ENCODE data around the gene TANC1. TPM values are rescaled to one million over a fixed set of nuclear protein-coding genes. Genes with fewer than 3 reads are reported as not detected.

Gene TANC1
- total and polyA plus RNA-seq, 7 donors = 3.6 to 74.5 (median 47.0) TPM

GRCh38 chr2:158969715-158970240 is 1.3 kb downstream of the TANC1 start:
- Histone ChIP-seq H3K4me3 (peak overlapping the region; percentile 65 to 82 (median 76)), H3K36me3 (no peaks in the 10 kb centered on the region), H3K9me3 (no peaks in the 10 kb centered on the region), H3K27me3 (no peaks in the 10 kb centered on the region), H3K4me1 (peaks cover 0 to 52% (median 43%) of the 10 kb centered on the region in 4 donors), H3K27ac (peak overlapping the region; percentile 89 to 96 (median 92))
- 0 to 1% methylated on average over 25 of the region's 25 CpGs for WGBS, 2 donors
- intact Hi-C loops (cut with DNase I) = loop anchor here (2.0 to 10.0 kb wide), 5 partner anchors 15 to 743 kb away; partner anchors contain the start of genes BAZ2B and MARCHF7
- TF ChIP-seq POLR2AphosphoS5 (IDR thresholded peaks at IDR 0.05) (peak in 3 of 4 donors; percentile 5 to 13 (median 10)), EP300 (IDR thresholded peaks at IDR 0.05) (no peak)
- DNase-seq = peak; percentile 70

- peak overlapping the region; percentile 65 to 82 (median 76) for H3K4me3 ChIP-seq
- peak overlapping the region; percentile 89 to 96 (median 92) for H3K27ac ChIP-seq
- DNase-seq = no peak
- intact Hi-C loops (cut with DNase I) = no loop called here
- WGBS, 2 donors = 6 to 34% methylated on average over 3 of the region's 3 CpGs
- H3K27me3 ChIP-seq = no peaks in the 10 kb centered on the region
- H3K4me1 ChIP-seq = peaks cover 0 to 52% (median 43%) of the 10 kb centered on the region in 4 donors
- no peaks in the 10 kb centered on the region for H3K9me3 ChIP-seq
- H3K36me3 ChIP-seq = no peaks in the 10 kb centered on the region
- TF ChIP-seq POLR2AphosphoS5 (IDR thresholded peaks at IDR 0.05) (no peak), EP300 (IDR thresholded peaks at IDR 0.05) (no peak), POLR2A (IDR thresholded peaks at IDR 0.05) (no peak), CTCF (IDR thresholded peaks at IDR 0.05) (no peak)
Measured at GRCh38 chr2:158970241-158970751, 1.9 kb downstream of the TANC1 start.

GRCh38 chr2:158973116-158973956 is 4.9 kb downstream of the TANC1 start:
- intact Hi-C loops (cut with DNase I) = no loop called here
- Histone ChIP-seq H3K27ac (peak overlapping the region in 2 of 4 donors; percentile 94 to 96), H3K4me1 (peaks cover 0 to 40% (median 35%) of the 10 kb centered on the region in 4 donors)

GRCh38 chr2:158975271-158975921 is 7.0 kb downstream of the TANC1 start:
- whole genome bisulfite sequencing, 2 donors = 94 to 95% methylated on average over 9 of the region's 9 CpGs
- H3K36me3 ChIP-seq = no peaks in the 10 kb centered on the region
- TF ChIP-seq POLR2A (IDR thresholded peaks at IDR 0.05) = no peak
- no peak for TF ChIP-seq EP300 (IDR thresholded peaks at IDR 0.05)
- no peak for TF ChIP-seq POLR2AphosphoS5 (IDR thresholded peaks at IDR 0.05)
- no peak for TF ChIP-seq CTCF (IDR thresholded peaks at IDR 0.05)
- no peaks in the 10 kb centered on the region for H3K27me3 ChIP-seq
- no peak overlapping the region for H3K27ac ChIP-seq
- DNase-seq = no peak
- H3K4me1 ChIP-seq = peaks cover 0 to 38% (median 35%) of the 10 kb centered on the region in 4 donors
- intact Hi-C loops (cut with DNase I) = no loop called here
- no peaks in the 10 kb centered on the region for H3K9me3 ChIP-seq
- no peak overlapping the region for H3K4me3 ChIP-seq

More at GRCh38 chr2:158973116-158973956, 4.9 kb downstream of the TANC1 start:
- TF ChIP-seq POLR2AphosphoS5 (IDR thresholded peaks at IDR 0.05) = no peak
- no peak for TF ChIP-seq POLR2A (IDR thresholded peaks at IDR 0.05)
- no peak for TF ChIP-seq CTCF (IDR thresholded peaks at IDR 0.05)
- no peak for TF ChIP-seq EP300 (IDR thresholded peaks at IDR 0.05)
- 60 to 77% methylated on average over 8 of the region's 8 CpGs for WGBS, 2 donors
- no peaks in the 10 kb centered on the region for H3K27me3 ChIP-seq
- no peak overlapping the region for H3K4me3 ChIP-seq
- no peaks in the 10 kb centered on the region for H3K9me3 ChIP-seq
- DNase-seq = no peak
- H3K36me3 ChIP-seq = no peaks in the 10 kb centered on the region

Data from sigmoid colon (tissue), 7 donors.